HL-60/S4 (cell line): ENCODE data around the gene TSPY8.
"Not testable (repeated sequence)": the region's sequence is repeated elsewhere in the genome, so short reads cannot be mapped to it uniquely, and the experiment has no call there.

Experiments
- in situ Hi-C: fragments of 300-500 bp; cut with MboI; formaldehyde crosslinking; loops from 2 replicates; pipeline ENCODE4 v1.14.3; 2022; ENCODE audit warnings: low sequenced_read_pairs

TSPY8 gene

GRCh38 chrY:9357497-9357896, at the start of gene TSPY8:
Gene TSPY8 (plus strand): TSS chrY:9357797. CDS start chrY:9357843, 46 bp downstream.
- in situ Hi-C loops, result not testable (repeated sequence)

GRCh38 chrY:9320996-9321395, 36.6 kb upstream of the TSPY8 start:
- in situ Hi-C loops, result no loop called here

GRCh38 chrY:9337164-9337563, 20.4 kb upstream of the TSPY8 start, which contains the start of gene TSPY4:
Gene TSPY4 (plus strand): TSS chrY:9337464. CDS start chrY:9337510, 46 bp downstream.
- in situ Hi-C loops, result not testable (repeated sequence)

GRCh38 chrY:9396527-9396926, 38.9 kb downstream of the TSPY8 start:
- in situ Hi-C loops, result not testable (repeated sequence)

GRCh38 chrY:9398121-9398520, 40.5 kb downstream of the TSPY8 start, which contains the start of gene TSPY3:
Gene TSPY3 (plus strand): TSS chrY:9398421. CDS start chrY:9398467, 46 bp downstream.
- in situ Hi-C loops, result not testable (repeated sequence)
